Caki2 (cell line): ENCODE data around the gene TMEM45A. TPM values are rescaled to one million over a fixed set of nuclear protein-coding genes. Genes with fewer than 3 reads are reported as not detected.
"Not testable (repeated sequence)": the region's sequence is repeated elsewhere in the genome, so short reads cannot be mapped to it uniquely, and the experiment has no call there.

ENCODE experiments used
- DNase-seq: peaks from one replicate; pipeline ENCODE4 v3.0.0-alpha.2; 2015; ENCODE audit warnings: low read depth
- in situ Hi-C: cut with HindIII; loops from 2 replicates; pipeline ENCODE4 v1.10.0; 2016; ENCODE audit warnings: low sequenced_read_pairs, low pct_unique_long_range_greater_than_20kb, mixed read lengths
- total RNA-seq: library from RNA; depleted of rRNA; stranded (reverse); fragments of >200 nt; shearing (Covaris generic); gene quantifications from 2 replicates; pipeline ENCODE4 v1.2.3, GENCODE V29; 2014; ENCODE audit warnings: low replicate concordance; rRNA removed

Gene TMEM45A
- total RNA-seq = 13.0 and 24.5 TPM in 2 replicates

GRCh38 chr3:100492059-100493006 lies at the start of gene TMEM45A:
TSS of gene TMEM45A (plus strand) at chr3:100492619. CDS start at chr3:100555212, 62,593 bp downstream.
- peak; percentile 93 for DNase-seq
- in situ Hi-C loops = no loop called here

- no peak for DNase-seq
- in situ Hi-C loops = no loop called here
These were observed 48.7 kb upstream of the TMEM45A start for GRCh38 chr3:100443690-100444089.

GRCh38 chr3:100447067-100447466 lies 45.4 kb upstream of the TMEM45A start:
- DNase-seq, in situ Hi-C loops: not testable (repeated sequence)

GRCh38 chr3:100448079-100448478 lies 44.3 kb upstream of the TMEM45A start:
- no peak for DNase-seq
- in situ Hi-C loops = no loop called here

GRCh38 chr3:100449214-100449613 lies 43.2 kb upstream of the TMEM45A start:
- DNase-seq = no peak
- in situ Hi-C loops = no loop called here

GRCh38 chr3:100454677-100455076 lies 37.7 kb upstream of the TMEM45A start:
- no peak for DNase-seq
- in situ Hi-C loops = no loop called here

GRCh38 chr3:100455841-100456550 lies 36.4 kb upstream of the TMEM45A start:
- DNase-seq = no peak
- in situ Hi-C loops = no loop called here

GRCh38 chr3:100456745-100457144 lies 35.7 kb upstream of the TMEM45A start:
- no peak for DNase-seq
- in situ Hi-C loops = no loop called here

GRCh38 chr3:100457811-100458210 lies 34.6 kb upstream of the TMEM45A start:
- no peak for DNase-seq
- in situ Hi-C loops = no loop called here

GRCh38 chr3:100458814-100459213 lies 33.6 kb upstream of the TMEM45A start:
- in situ Hi-C loops = no loop called here
- no peak for DNase-seq

GRCh38 chr3:100463002-100463401 lies 29.4 kb upstream of the TMEM45A start:
- in situ Hi-C loops = no loop called here
- DNase-seq = peak; percentile 33

- DNase-seq = no peak
- in situ Hi-C loops = no loop called here
These were observed 28.7 kb upstream of the TMEM45A start for GRCh38 chr3:100463646-100464155.

GRCh38 chr3:100465892-100466777 lies 26.3 kb upstream of the TMEM45A start:
- in situ Hi-C loops = no loop called here
- DNase-seq = no peak

- DNase-seq = no peak
- in situ Hi-C loops = no loop called here
These were observed 25.3 kb upstream of the TMEM45A start for GRCh38 chr3:100467133-100467532.

GRCh38 chr3:100468676-100469075 lies 23.7 kb upstream of the TMEM45A start:
- DNase-seq = no peak
- in situ Hi-C loops = no loop called here

- in situ Hi-C loops = no loop called here
- DNase-seq = no peak
These were observed 21.5 kb upstream of the TMEM45A start for GRCh38 chr3:100470951-100471350.

- in situ Hi-C loops = no loop called here
These were observed 21.0 kb upstream of the TMEM45A start for GRCh38 chr3:100471444-100471843.

GRCh38 chr3:100477851-100478360 lies 14.5 kb upstream of the TMEM45A start:
- in situ Hi-C loops = not testable (repeated sequence)

More at GRCh38 chr3:100471444-100471843, 21.0 kb upstream of the TMEM45A start:
- DNase-seq = no peak

More at GRCh38 chr3:100477851-100478360, 14.5 kb upstream of the TMEM45A start:
- not testable (repeated sequence) for DNase-seq
